Measurements from ENCODE around the gene DAB2IP.

DAB2IP gene

GRCh38 chr9:121807069-121807822 is 155.8 kb downstream of the DAB2IP start:
- Histone ChIP-seq H3K79me2 (ENCODE audit: control insufficient read depth, insufficient read depth, low read length, poor library complexity) (no peaks in the 10 kb centered on the region), H3K4ac (ENCODE audit: low read depth, low read length) (no peak overlapping the region), H2AFZ (ENCODE audit: insufficient read depth, low read length, poor library complexity) (no peak overlapping the region), H2BK5ac (ENCODE audit: low read depth, low read length, poor library complexity) (no peak overlapping the region), H3K27ac (ENCODE audit: low read depth, low read length) (no peak overlapping the region), H2BK120ac (ENCODE audit: insufficient read depth, low read length, poor library complexity) (no peak overlapping the region), H4K12ac (ENCODE audit: low read depth, low read length) (no peak overlapping the region), H4K8ac (ENCODE audit: low read depth, low read length) (no peak overlapping the region), H2BK12ac (ENCODE audit: low read length) (no peak overlapping the region), H3K14ac (ENCODE audit: low read length) (no peak overlapping the region), H4K91ac (ENCODE audit: low read depth, low read length) (no peak overlapping the region), H3K9me3 (ENCODE audit: insufficient read depth, low read depth, low read length) (no peaks in the 10 kb centered on the region), H3K79me1 (ENCODE audit: low read length) (no peaks in the 10 kb centered on the region), H2AK5ac (ENCODE audit: low read length) (no peak overlapping the region), H3K36me3 (ENCODE audit: control insufficient read depth in 1 of 2, insufficient read depth in 2 of 2, low read length in 2 of 2) (no peaks in the 10 kb centered on the region), H3K23ac (ENCODE audit: low read length) (no peak overlapping the region), H3K18ac (ENCODE audit: low read length) (no peak overlapping the region), H3K4me1 (ENCODE audit: control insufficient read depth in 1 of 2, insufficient read depth in 2 of 2, low read length in 2 of 2) (no peaks in the 10 kb centered on the region), H3K4me2 (ENCODE audit: low read length) (no peak overlapping the region), H3K27me3 (ENCODE audit: insufficient read depth, low read length) (no peaks in the 10 kb centered on the region), H3K9ac (ENCODE audit: low read length) (no peak overlapping the region), H3K4me3 (ENCODE audit: low read depth, low read length) (no peak overlapping the region)
- WGBS (ENCODE audit: extremely low coverage, insufficient coverage, insufficient read length), result no CpG with 5 or more reads among the region's 12 CpGs
- DNase-seq, result peak in 1 of 2 donors; percentile 35

DNA sequence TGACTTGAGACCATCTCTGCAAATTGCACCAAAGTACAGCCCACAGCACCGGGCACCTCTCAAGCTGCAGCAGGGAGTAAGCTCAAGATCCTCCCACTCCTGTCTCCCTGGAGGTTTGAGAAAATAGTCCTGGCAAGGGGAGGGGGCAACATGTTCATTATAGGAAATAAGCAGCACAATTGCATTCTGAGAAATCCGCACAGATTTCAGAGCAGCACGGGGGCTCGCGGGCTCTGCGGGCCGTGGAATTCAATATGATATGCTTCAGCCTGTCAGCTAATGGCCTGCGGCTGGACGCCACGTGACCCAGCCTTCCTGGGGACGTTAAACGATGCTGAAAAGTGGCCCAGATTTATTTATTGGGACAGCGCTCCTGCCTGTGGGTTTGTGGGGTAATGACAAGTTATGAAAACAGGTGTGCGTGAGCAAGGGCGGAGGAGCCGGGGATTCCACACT is 156.4 kb downstream of the DAB2IP start:
- Histone ChIP-seq H4K91ac (ENCODE audit: low read depth, low read length) (no peak overlapping the region), H3K4me2 (ENCODE audit: low read length) (no peak overlapping the region), H3K9me3 (ENCODE audit: insufficient read depth, low read depth, low read length) (no peaks in the 10 kb centered on the region), H4K12ac (ENCODE audit: low read depth, low read length) (no peak overlapping the region), H3K4me1 (ENCODE audit: control insufficient read depth in 1 of 2, insufficient read depth in 2 of 2, low read length in 2 of 2) (no peaks in the 10 kb centered on the region), H3K27ac (ENCODE audit: low read depth, low read length) (no peak overlapping the region), H2AK5ac (ENCODE audit: low read length) (no peak overlapping the region), H3K14ac (ENCODE audit: low read length) (no peak overlapping the region), H2AFZ (ENCODE audit: insufficient read depth, low read length, poor library complexity) (no peak overlapping the region), H3K9ac (ENCODE audit: low read length) (no peak overlapping the region), H3K79me2 (ENCODE audit: control insufficient read depth, insufficient read depth, low read length, poor library complexity) (no peaks in the 10 kb centered on the region), H3K36me3 (ENCODE audit: control insufficient read depth in 1 of 2, insufficient read depth in 2 of 2, low read length in 2 of 2) (no peaks in the 10 kb centered on the region), H2BK120ac (ENCODE audit: insufficient read depth, low read length, poor library complexity) (no peak overlapping the region), H3K4me3 (ENCODE audit: low read depth, low read length) (no peak overlapping the region), H3K27me3 (ENCODE audit: insufficient read depth, low read length) (no peaks in the 10 kb centered on the region), H4K8ac (ENCODE audit: low read depth, low read length) (no peak overlapping the region), H3K18ac (ENCODE audit: low read length) (no peak overlapping the region), H2BK5ac (ENCODE audit: low read depth, low read length, poor library complexity) (no peak overlapping the region), H3K4ac (ENCODE audit: low read depth, low read length) (no peak overlapping the region), H3K79me1 (ENCODE audit: low read length) (no peaks in the 10 kb centered on the region), H2BK12ac (ENCODE audit: low read length) (no peak overlapping the region), H3K23ac (ENCODE audit: low read length) (no peak overlapping the region)
- DNase-seq, result peak; percentile 66 to 84
- no CpG with 5 or more reads among the region's 16 CpGs for WGBS (ENCODE audit: extremely low coverage, insufficient coverage, insufficient read length)

DNA sequence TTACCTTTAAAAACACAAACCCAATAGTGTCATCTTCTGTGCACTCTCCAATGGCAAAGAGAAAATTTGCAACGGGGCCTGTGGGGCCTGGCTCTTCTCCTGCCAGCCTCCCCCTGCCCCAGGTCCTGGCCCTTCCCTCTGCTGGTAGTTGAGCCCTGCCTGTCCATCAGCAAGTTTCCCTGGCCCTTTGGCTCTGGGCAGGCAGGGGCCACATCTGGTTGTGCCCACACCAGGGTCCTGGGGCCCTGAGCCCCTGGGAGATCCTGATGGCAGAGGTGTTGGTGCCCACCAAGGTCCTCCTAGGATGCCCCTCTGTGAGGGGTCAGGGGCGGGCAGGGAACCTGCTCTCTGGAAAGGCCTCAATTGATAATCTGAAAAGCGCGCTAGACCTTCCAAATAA is 157.3 kb downstream of the DAB2IP start:
- H3K27ac ChIP-seq (ENCODE audit: low read depth, low read length), result no peak overlapping the region
- no peaks in the 10 kb centered on the region for H3K4me1 ChIP-seq (ENCODE audit: control insufficient read depth in 1 of 2, insufficient read depth in 2 of 2, low read length in 2 of 2)
- no peak overlapping the region for H3K4ac ChIP-seq (ENCODE audit: low read depth, low read length)
- H4K8ac ChIP-seq (ENCODE audit: low read depth, low read length), result no peak overlapping the region
- no peak for DNase-seq
- H2BK12ac ChIP-seq (ENCODE audit: low read length), result no peak overlapping the region
- H3K4me2 ChIP-seq (ENCODE audit: low read length), result no peak overlapping the region
- H3K79me1 ChIP-seq (ENCODE audit: low read length), result no peaks in the 10 kb centered on the region
- H3K4me3 ChIP-seq (ENCODE audit: low read depth, low read length), result no peak overlapping the region
- no peak overlapping the region for H4K91ac ChIP-seq (ENCODE audit: low read depth, low read length)
- H2BK5ac ChIP-seq (ENCODE audit: low read depth, low read length, poor library complexity), result no peak overlapping the region
- no peak overlapping the region for H3K18ac ChIP-seq (ENCODE audit: low read length)
- no peaks in the 10 kb centered on the region for H3K79me2 ChIP-seq (ENCODE audit: control insufficient read depth, insufficient read depth, low read length, poor library complexity)
- H4K12ac ChIP-seq (ENCODE audit: low read depth, low read length), result no peak overlapping the region
- no CpG with 5 or more reads among the region's 4 CpGs for WGBS (ENCODE audit: extremely low coverage, insufficient coverage, insufficient read length)
- no peak overlapping the region for H3K9ac ChIP-seq (ENCODE audit: low read length)
- H3K23ac ChIP-seq (ENCODE audit: low read length), result no peak overlapping the region
- H3K36me3 ChIP-seq (ENCODE audit: control insufficient read depth in 1 of 2, insufficient read depth in 2 of 2, low read length in 2 of 2), result no peaks in the 10 kb centered on the region
- no peak overlapping the region for H2AK5ac ChIP-seq (ENCODE audit: low read length)
- no peaks in the 10 kb centered on the region for H3K27me3 ChIP-seq (ENCODE audit: insufficient read depth, low read length)
- no peak overlapping the region for H2AFZ ChIP-seq (ENCODE audit: insufficient read depth, low read length, poor library complexity)
- no peak overlapping the region for H3K14ac ChIP-seq (ENCODE audit: low read length)
- H2BK120ac ChIP-seq (ENCODE audit: insufficient read depth, low read length, poor library complexity), result no peak overlapping the region
- no peaks in the 10 kb centered on the region for H3K9me3 ChIP-seq (ENCODE audit: insufficient read depth, low read depth, low read length)

DNA sequence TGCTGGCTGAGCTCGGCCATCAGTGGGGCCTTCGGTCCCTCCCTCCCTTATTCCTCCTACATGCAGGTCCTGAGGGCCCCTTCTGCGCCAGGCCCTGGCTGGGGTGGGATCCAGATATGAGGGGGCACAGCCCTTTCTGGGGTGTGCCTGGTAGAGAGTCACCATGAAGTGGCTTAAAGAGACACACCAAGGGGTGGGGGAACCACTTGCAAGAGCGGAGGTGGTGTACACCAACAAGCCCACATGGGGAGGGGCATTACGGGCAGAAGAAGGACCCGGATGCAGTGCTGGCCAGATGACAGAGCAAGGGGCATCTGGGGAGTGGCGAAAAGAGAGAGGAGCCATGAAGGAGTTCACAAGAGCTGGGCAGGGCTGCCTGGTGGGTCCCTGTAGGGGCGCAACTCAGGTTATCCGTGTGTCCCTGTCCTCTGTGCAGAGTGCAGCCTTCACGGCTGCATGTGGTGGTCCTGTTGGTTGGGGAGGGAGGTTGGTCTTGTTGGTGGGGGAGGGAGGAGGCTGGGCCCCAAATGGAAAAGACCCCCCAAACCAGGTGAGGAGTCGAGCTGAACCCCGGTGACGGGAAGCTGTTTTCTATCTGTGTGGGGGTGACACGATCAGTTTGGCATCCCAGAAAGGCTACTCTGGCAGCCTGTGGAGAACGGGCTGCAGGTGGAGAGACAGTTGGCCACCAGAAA is 158.1 kb downstream of the DAB2IP start:
- Histone ChIP-seq H3K18ac (ENCODE audit: low read length) (no peak overlapping the region), H4K12ac (ENCODE audit: low read depth, low read length) (no peak overlapping the region), H3K9ac (ENCODE audit: low read length) (no peak overlapping the region), H2BK5ac (ENCODE audit: low read depth, low read length, poor library complexity) (no peak overlapping the region), H3K79me1 (ENCODE audit: low read length) (no peaks in the 10 kb centered on the region), H3K4ac (ENCODE audit: low read depth, low read length) (no peak overlapping the region), H4K91ac (ENCODE audit: low read depth, low read length) (no peak overlapping the region), H2AFZ (ENCODE audit: insufficient read depth, low read length, poor library complexity) (no peak overlapping the region), H2BK120ac (ENCODE audit: insufficient read depth, low read length, poor library complexity) (no peak overlapping the region), H3K27ac (ENCODE audit: low read depth, low read length) (no peak overlapping the region), H3K4me1 (ENCODE audit: control insufficient read depth in 1 of 2, insufficient read depth in 2 of 2, low read length in 2 of 2) (peaks cover 2 to 5% of the 10 kb centered on the region in 2 experiments), H3K4me3 (ENCODE audit: low read depth, low read length) (no peak overlapping the region), H2AK5ac (ENCODE audit: low read length) (no peak overlapping the region), H3K36me3 (ENCODE audit: control insufficient read depth in 1 of 2, insufficient read depth in 2 of 2, low read length in 2 of 2) (no peaks in the 10 kb centered on the region), H3K27me3 (ENCODE audit: insufficient read depth, low read length) (no peaks in the 10 kb centered on the region), H3K4me2 (ENCODE audit: low read length) (no peak overlapping the region), H3K23ac (ENCODE audit: low read length) (no peak overlapping the region), H3K9me3 (ENCODE audit: insufficient read depth, low read depth, low read length) (no peaks in the 10 kb centered on the region), H2BK12ac (ENCODE audit: low read length) (no peak overlapping the region), H3K14ac (ENCODE audit: low read length) (no peak overlapping the region), H4K8ac (ENCODE audit: low read depth, low read length) (no peak overlapping the region), H3K79me2 (ENCODE audit: control insufficient read depth, insufficient read depth, low read length, poor library complexity) (no peaks in the 10 kb centered on the region)
- WGBS (ENCODE audit: extremely low coverage, insufficient coverage, insufficient read length), result no CpG with 5 or more reads among the region's 15 CpGs
- DNase-seq, result no peak

All from trophoblast cell (in vitro differentiated cells and primary cell).